GM19324 (cell line): Measurements from ENCODE around the gene GCK.

ENCODE experiments used
- ATAC-seq: cut with Tn5 transposase; IDR thresholded peaks from one replicate; pipeline ENCODE4 v1.9.1; 2021; ENCODE audit warnings: mild to moderate bottlenecking, moderate library complexity; ENCODE audit not compliant: unreplicated experiment, low FRiP score

Gene GCK

DNA sequence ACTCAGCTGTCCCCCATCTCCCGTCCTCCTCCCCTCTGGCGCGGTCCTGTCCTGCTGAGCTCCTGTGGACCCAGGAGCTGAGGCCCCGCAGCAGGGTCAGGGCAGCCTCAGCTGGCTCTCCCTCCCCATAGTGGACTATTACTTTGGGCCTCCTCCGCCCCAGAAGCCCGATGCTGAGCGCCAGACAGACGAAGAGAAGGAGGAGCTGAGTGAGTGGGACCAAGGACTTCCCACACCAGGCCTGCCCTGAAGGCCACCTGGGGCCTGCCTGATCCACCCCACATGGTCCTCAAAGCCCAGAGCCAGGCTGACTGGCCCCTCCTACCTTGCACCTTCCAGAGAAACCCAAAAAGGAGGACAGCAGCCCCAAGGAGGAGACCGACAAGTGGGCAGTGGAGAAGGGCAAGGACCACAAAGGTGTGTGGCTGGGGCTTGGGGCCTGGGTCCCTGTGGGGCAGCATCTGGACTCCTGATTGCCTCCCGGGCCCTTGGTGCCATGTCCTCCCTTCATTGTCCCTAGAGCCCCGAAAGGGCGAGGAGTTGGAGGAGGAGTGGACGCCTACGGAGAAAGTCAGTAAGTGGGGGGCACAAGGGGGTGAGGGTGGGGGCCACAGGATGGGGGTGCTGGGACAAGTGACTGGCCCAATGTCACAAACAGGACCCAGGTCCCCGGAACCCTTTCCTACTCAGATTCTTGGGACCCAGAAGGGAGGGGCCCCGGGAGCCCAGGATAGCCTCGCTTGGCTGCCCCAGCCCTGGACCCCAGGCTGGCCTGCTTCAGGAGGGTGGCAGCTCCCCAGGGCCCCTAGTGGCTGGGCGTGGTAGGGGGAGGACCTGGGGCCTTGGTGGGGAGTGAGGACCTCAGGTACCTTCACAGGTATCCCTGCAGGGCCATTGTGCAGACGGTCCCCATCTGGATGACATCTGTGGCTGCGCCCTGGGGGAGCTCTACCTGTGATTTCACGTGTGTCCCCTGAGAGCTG lies 80.2 kb downstream of the GCK start:
- no peak for ATAC-seq

- ATAC-seq: no peak
Measured at GRCh38 chr7:44107961-44108767, 81.1 kb downstream of the GCK start.

DNA sequence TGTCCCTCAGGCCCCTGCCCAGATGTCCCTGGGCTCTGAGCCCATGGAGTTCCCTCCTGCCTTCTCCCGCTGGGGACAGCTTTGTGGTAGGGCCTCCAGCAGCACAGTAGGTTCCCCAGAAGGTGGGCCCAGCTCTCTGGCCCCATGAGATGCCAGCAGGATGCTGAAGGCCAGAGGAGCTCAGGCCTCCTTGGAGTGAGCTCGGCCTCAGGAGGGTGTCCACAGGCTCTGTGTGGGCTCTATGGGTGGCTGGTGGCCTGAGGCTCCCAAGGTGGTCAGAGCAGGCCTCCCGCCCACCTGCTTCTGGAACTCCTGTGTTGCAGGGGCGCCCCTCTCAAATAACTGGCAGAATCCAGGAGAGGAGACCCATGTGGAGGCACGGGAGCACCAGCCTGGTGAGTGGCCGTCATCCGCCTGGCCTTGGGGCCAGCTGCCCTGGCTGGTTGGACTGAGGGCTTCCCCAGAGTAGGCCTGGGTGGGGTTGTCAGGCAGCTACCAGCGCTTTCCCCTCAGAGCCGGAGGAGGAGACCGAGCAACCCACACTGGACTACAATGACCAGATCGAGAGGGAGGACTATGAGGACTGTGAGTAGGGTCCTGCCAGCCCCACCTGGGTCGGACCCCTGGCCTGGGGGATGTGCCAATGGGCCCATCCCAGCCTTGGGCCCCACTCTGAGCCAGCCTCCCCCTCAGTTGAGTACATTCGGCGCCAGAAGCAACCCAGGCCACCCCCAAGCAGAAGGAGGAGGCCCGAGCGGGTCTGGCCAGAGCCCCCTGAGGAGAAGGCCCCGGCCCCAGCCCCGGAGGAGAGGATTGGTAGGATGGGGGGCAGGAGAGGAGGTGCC lies 81.9 kb downstream of the GCK start:
- ATAC-seq: no peak

DNA sequence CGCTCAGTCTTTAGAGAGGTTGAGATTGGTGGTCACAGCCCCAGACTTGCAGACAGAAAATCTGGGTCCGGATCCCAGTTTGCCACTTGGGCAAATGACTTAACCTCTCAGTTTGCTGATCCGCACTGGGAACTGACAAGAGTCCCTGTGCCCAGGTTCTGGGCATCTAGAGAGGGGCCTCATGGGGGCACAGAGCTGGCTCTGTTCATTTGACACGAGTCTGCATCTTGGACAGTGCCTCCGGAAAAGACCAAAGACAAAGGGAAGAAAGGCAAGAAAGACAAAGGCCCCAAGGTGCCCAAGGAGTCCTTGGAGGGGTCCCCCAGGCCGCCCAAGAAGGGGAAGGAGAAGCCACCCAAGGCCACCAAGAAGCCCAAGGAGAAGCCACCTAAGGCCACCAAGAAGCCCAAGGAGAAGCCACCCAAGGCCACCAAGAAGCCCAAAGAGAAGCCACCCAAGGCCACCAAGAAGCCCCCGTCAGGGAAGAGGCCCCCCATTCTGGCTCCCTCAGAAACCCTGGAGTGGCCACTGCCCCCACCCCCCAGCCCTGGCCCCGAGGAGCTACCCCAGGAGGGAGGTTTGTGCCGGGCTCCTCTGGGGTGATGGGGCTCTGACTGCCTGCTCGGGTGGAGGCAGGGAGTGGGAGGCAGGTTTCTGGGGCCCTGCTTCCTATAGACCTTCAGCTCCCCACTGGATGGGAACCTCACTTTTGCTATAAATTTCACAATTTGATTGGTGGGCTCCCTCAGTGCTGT lies 82.8 kb downstream of the GCK start:
- no peak for ATAC-seq

DNA sequence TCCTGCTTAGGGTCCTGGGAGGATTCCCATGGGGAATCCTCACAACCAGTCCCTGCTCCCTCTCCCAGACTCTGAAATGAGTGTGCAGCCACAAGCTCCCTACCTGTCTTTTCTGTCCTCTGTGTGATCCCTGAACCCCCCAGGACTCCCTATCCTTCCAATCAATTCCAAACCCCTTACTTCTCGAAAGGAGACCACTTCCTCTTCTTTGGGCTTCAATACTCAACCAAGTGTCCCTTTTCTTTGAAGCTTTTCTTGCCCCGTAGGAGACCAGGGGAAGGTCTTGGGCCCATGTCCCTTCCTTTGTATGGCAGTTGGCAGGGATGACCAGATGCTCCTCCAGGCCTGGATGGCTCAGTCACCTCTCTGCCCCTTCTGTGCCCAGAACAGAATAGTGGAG lies 83.4 kb downstream of the GCK start:
- no peak for ATAC-seq

- no peak for ATAC-seq
Measured at GRCh38 chr7:44104860-44105771, 84.1 kb downstream of the GCK start.

- ATAC-seq: no peak
Measured at GRCh38 chr7:44103923-44104859, 85.0 kb downstream of the GCK start, which contains the start of gene AEBP1. Gene AEBP1, plus strand, starts transcription at chr7:44104345. Its CDS starts 321 bp downstream, at chr7:44104666.

GRCh38 chr7:44103566-44103922 lies 85.7 kb downstream of the GCK start:
- no peak for ATAC-seq

DNA sequence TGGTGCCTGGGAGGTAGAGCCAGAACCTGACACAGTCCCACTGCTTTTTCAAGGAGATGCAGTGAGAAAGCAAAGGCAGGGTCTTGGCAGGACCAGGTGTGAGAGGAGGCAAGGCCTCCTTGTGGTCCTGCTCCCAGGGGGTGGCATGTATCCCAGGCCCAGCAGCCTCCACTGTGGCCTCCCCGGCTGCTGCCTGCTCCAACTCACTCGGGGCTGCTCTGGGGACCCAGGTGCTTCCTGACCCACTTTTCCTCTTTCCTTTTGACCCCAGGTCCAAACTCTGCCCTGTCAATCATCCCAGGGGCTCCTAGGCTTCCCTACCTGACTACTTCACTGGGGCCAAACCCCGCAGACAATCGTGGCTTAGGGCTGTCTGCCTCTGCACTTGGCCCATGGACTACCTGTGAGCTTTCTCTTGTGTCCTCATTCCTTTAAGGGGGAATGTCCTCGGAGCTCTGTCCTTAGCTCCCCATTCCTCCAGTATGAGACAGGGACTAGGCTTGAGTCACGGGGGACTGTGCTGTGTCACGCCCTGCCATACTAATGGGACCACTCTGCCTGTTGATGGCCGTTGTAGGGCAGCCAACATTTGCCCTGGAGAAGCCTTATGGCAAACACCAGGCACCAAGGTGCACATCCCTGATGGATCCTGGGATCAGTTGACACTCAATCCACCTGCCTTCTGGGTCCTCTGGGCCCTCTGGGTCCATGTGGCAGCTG lies 86.2 kb downstream of the GCK start:
- no peak for ATAC-seq

GRCh38 chr7:44101966-44102845 lies 87.0 kb downstream of the GCK start:
- no peak for ATAC-seq

DNA sequence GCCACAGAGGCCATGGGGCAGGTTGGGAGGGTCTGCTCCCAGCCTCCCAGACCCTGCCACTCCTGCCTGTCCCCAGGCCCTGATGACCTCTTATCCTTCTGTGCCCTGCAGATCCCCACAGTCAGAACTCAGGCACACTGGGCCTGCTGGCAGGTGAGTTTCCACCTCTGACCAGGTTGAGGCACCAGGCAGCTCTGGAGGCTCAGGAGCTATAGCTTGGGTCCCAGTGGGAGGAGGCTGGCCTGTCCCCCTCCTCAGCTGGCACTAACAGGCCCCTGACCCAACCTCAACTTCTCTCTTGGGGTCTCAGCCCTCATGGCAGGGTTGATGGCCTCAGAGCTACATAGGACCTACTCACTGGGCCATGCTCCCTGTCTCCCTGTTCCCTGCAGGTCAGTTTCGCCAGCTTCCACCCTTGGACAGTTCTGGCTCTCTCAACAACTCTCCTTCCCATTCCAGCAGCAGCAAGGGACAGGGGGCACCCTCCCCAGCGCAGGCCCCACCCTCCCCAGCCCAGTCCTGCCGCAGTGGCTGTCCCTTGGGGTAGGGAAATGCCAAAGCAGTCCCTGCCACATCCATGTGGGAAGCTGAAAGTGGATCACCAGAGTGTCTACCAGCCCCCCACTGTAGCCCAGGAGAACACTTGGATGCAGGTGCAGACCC lies 87.8 kb downstream of the GCK start:
- no peak for ATAC-seq

- no peak for ATAC-seq
Measured at GRCh38 chr7:44100458-44101302, 88.6 kb downstream of the GCK start.

- ATAC-seq: no peak
Measured at GRCh38 chr7:44099669-44100068, 89.6 kb downstream of the GCK start.
